ENCODE results near the gene B3GAT1.

B3GAT1 gene

DNA sequence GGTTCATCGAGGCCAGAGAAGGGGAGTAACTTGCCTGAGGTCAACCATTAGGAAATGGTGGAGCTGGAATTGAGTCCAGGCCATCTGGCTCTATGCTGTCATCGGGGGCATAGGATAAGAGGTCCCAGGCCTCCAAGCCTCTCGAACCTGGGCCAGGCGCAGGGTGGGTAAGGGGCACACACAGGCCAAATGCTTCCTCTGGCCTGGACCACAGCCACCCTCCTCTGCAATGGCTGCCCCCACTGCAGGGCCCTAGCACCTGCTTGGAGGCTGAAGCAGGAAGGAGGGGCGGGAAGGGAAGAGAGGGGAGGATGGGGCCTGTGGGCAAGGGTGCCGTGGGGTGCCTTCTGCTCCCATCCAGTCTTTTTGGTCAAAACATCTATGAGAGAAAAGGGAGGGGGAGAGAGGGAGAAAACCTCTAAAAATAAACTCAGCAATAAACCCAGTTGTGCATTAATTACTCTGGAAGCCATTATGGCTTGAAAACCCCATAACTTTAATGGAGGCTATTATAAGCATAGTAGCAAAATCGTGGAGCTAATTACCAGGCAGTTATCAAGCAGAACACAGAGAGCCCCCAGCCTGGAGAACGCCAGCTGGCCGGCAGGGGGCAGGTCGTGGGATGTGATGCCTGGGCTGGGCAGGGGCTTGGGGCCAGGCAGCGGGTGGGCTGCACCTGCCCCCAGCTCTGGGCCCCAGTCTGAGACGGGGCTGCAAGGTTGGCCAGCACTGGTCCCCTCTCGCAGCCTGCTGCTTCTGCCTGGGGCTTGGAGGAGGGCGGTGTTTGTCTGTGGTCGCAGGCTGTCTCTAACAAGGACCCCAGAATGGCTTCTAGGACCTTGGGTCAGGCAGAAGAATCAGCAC is 21.1 kb downstream of the B3GAT1 start:
- DNase-seq, result no peak

DNA sequence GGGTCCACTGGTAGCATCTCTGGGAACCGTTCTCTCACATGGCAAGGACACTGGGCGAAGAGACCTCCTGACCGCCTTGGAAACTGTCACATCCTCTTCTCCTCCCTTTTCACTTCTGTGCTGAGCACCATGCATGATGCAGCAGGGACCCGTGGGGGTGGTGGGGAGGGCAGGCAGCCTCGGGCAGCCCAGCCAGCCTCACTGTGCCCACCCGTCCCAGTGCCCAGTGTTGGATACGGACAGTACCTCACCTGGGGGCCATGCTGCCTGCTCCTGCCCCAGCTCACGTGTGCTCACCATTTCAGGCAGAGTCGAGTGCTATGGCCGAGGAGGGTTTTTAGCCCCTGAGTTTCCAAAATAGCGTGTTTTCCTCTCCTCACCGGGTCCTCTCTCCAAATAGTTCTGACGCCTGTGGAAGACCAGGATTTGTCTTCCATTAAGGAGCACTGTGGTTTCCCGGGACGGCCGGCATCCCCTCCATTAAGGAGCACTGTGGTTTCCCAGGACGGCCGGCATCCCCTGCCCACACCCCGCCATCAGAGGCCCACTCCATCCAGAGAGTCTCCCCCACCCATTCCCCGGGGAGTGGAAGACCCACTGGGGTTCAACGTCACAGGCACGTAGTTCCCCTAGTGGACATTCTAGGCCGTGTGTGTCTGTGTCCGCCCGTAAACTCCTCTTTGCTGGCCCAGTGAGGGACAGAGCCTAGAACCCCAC is 22.4 kb downstream of the B3GAT1 start:
- no peak for DNase-seq

DNA sequence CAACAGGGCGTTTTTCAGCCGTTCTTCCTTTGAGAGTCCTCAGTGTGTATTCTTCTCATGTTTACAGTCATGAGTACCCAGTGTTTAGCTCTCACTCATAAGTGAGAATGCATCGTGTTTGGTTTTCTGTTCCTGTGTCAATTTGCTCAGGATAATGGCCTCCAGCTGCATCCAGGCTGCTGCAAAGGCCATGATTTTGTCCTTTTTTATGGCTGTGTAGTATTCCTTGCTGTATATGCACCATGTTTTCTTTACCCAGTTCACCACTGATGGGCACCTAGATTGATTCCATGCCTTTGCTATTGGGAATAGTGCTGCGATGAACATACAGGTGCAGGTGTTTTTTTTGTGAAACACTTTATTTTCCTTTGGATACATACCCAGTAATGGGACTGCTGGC is 23.5 kb downstream of the B3GAT1 start:
- DNase-seq, result no peak

DNA sequence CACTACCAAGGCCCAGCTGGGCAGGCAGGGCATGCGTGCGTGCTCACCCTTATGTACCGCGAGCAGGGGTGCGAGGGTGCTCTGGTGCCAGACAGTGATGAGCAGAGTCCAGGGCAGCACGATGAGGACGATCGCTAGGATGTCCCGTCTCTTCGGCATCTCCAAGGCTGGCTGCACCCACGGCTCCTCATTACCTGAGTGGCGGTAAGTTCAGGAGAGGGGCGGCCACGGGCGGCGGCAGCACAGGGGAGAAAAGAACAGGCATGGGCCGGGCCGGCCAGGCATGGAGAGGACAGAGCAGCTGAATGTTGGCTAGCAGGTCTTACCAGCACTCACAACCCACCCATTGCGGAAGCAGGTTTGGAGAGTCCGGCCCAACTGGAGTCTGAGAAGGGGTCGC is 24.5 kb downstream of the B3GAT1 start:
- no peak for DNase-seq

DNA sequence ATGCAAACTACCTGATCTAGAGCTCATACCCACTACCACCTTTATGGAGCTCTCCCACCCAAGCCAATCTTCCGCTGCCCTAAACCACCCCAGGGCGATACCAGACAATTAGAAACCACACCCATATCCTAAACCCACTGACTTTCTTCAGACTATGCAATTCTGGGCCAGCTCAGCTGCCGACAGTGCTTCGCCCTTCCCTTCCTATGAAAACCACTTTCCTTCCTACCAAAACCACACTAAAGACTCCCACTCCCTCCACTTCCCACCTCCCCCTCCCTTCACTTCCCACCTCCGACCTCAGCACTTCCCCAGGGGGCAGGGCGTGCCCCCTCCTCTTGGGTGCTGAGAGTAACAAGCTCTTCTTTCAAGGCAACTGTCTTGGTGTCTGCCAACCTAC is 25.1 kb downstream of the B3GAT1 start:
- no peak for DNase-seq

DNA sequence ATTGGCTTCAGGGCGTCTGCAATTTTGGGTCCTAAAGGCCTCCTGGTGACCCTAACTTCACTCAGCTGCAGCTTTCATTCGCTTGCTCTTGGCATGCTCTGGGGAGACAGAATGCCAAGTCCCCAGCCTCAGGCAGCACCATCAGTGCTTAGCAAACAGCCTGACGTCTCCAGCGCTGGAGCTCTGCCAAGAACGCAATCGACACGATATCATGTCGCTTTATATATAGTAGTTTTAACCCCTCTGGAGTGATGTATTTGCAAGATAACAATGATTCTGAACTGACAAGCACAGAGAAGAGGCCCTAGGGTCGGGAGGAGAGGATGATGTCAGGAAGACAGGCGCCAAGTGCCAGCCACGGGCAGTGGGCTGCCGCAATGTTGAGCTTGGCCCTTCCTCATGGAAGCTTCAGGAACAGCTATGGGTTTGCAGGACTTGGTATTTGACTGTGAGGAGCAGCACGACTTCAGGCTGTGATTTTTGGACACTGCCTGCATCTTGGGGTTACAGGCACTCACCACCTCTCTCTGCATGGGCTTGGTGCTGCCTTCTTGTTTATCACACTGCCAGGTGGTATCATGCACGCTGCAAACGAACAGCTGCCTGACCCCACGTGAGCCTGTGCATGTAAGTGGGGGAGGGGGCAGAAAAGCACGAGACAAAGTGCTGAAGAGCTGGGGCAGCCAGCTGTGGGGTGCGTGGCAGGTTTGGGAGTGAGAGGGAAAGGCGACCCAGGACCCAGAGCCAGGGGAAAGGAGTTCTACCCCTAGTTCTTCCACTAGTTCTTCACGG is 26.1 kb downstream of the B3GAT1 start:
- DNase-seq, result no peak

DNA sequence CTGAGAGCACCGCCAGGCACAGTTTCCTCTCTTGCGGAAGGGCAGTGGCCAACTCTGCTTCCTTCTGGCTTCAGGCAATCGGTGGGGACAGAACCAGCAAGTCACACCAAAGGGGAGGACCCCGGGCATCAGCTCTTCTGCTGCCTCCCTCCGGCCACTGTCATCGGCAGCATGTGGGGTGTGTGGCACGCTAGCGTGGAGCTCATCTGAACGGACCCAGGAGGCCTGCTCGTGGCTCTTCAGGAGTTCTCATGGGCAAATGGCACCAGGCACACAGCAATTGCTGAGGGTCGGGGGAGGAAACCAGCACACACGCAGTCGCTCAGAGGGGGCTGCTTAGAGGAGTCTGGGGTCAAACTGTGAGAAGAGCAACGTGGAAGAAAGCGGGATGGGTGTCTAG is 26.9 kb downstream of the B3GAT1 start:
- no peak for DNase-seq

DNA sequence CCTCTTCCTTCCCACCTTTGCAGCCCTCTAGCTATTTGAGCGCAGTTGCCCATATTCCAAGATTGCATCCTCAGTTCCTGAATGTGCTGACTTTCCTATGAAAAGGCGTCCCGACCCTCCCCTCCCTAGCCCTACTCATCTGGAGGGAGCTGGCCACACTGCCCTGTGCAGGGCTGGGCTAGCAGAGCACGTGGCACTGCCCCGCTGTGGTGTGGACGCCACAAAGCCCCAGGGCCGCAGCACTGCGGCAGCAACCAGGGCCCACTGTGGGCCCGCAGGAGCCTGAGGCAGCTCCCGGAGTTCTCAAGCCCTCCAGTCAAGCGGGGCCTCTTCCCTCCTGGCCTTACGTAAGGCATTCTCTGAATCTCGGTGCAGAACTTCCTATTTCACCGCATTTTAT is 27.6 kb downstream of the B3GAT1 start:
- no peak for DNase-seq

DNA sequence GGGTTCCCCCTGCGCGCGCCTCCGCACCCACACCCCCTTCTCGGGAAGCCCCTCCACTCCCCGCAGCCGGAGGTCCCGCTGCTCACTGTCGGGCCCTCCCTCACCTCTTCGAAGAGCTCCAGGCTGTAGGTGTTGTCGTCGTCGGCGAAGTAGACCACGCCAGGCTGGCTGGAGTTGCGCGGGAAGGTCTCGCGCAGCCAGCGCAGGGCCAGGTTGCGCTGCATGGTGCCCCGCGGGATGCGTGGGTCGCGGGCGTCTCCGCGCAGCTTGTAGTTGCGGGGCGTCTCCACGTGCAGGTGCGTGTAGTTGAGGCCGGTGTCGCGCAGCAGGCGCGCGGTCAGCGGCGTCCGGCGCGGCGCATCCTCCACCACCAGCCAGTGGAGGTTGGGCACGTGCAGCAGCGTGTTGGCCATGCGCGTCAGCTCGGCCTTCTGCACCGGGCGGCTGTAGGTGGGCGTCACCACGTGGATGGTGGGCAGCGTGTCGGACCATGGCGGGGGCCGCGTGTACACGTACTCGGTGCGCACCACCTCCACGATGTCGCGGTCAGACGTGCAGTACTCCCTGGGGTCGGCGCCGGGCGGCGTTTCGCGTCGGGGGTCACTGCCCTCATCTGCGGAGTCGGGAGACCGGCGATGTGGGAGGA is 28.3 kb downstream of the B3GAT1 start:
- DNase-seq, result no peak

DNA sequence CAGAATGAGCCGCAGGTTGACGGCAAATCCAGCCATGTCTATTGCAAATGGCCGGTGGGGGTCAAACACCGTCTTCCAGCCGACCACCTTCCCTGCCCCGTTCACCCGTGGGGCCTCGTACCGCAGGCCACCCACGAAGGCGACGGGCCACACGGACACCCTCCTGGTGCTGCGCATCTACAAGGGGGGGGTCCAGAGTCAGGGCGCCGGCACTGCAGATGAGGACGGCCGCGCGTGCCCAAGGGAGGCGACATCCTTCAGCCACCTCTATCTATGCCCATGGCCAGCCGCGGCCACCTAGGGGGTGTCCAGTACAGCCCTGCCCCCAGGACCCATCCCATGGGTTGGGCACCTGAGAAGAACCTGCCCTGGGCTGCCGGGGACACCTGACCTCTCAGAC is 29.2 kb downstream of the B3GAT1 start:
- DNase-seq, result no peak

DNA sequence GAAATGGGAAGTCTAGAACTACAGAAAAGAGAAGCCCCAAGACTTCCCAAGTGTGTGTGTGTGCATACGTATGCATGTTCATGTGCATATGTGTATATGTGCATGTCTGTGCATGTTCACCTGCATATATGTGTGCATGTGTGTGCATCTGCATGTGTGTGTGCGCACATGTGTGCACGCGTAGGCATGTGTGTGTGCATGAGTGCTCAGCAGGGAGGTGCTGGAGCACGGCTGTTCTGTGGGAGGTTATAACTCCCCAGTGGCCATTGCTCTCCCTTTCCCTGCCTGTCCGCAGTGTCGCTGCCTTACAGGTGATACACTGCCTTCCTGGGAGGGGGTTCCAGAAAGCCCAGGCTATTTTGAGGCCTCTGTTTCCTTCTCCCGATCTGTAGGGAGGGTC is 29.8 kb downstream of the B3GAT1 start:
- DNase-seq, result no peak

DNA sequence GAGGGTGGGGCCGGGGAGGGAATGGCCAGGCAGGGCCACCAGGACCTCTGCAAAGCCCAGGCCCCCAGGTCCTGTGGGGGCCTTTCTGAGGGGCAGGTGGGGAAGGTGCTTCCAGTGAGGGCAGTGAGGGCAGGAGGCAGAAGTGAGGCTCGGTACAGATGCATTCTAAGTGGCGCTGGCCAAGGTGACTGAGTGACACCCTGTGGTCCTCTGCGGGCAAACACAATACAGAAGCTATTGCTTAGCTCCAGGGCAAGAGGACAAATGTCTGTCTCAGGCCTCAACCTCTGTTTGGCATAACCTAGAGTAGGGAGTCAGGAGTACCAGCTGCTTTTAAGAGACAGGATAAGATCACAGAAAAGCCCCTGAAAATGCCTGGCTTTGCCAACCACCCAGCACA is 31.3 kb downstream of the B3GAT1 start:
- DNase-seq, result no peak

DNA sequence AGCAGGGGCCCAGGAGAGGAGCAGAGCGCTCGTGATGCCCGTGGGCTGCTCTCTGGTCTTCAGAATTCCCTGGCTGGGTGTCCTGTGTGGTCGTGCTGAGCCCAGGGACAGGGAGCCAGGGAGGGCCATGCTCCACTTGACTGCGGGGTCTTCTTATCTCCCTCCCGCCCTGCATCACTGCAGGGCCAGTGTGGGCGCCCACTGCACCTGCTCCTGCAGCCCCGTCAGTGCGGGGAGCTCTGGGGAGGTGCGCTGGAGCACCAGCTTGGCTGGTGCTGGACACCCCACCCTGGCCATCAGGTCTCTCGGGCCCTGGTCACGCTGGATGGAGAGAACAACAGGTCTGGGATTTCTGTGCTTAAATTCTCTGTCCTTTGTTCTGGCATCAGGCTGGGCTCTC is 31.8 kb downstream of the B3GAT1 start:
- DNase-seq, result no peak

DNA sequence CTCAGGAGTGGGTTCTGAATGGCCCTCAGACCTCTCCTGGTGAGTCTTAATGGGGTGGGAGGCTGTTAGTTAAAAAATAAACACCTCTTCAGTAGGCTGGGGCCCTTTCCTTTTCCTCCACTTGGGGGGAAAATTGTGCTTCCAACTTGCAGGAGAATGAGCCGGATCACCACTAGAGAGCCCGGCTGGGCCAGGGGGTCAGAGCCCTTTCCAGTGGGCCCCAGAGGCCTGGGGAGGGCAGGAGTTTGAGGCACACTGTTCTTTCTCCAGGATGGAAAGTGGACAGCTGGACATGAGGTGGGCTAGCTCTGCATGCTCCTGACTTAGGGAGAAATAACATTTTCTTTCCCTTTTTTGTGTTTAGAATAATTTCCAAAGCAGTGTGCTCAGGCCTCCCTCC is 32.8 kb downstream of the B3GAT1 start:
- no peak for DNase-seq

DNA sequence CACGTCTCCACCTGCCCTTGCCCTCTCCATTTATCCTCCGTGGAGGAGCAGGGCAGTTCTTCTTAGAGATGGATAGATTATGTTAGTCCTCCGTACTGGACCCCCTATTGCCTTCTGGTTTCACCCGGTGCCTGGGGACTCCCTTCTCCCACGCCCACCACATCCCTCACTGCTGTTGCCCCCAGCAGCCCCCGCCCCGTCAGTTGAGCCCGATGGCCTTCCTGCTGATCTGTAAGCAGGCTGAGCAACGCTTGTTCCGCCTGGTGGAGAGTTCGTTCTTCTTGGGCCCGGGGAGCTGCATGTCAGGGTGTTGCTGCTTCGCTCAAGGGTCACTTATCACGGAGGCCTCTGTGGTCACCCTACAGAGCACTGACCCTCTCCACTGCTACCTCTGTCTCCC is 34.2 kb downstream of the B3GAT1 start:
- DNase-seq, result no peak

DNA sequence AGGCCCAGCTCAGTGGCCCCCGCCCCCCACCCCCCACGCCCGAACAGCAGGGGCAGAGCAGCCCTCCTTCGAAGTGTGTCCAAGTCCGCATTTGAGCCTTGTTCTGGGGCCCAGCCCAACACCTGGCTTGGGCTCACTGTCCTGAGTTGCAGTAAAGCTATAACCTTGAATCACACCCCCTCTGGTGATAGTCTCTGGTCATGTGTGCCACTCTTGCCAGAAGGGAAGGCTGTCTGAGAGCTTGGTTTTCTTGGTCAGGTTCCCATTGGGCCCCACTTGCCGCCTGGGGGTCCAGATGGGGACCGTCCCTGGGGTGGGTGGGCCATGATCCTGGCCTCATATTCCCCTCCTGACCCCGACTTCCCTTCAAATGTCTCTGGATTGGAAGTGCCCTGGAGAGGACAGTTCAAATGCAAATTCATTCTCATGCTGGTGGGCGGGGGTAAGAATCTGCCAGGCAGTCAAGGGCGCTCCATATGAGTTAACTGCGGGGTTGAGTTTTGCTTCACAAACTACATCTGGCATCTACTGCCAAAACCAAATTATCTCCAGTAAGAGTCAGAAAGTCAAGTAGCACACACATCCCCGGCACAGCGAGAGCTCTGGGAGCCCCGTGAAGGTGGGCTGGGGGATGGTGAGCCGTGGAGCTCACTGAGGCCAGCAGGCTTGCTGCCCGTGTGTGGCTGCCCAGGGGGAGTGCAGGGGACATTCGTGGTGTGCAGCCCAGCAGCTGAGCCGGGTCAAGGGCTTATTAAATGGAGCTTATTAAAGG is 35.7 kb downstream of the B3GAT1 start:
- no peak for DNase-seq

DNA sequence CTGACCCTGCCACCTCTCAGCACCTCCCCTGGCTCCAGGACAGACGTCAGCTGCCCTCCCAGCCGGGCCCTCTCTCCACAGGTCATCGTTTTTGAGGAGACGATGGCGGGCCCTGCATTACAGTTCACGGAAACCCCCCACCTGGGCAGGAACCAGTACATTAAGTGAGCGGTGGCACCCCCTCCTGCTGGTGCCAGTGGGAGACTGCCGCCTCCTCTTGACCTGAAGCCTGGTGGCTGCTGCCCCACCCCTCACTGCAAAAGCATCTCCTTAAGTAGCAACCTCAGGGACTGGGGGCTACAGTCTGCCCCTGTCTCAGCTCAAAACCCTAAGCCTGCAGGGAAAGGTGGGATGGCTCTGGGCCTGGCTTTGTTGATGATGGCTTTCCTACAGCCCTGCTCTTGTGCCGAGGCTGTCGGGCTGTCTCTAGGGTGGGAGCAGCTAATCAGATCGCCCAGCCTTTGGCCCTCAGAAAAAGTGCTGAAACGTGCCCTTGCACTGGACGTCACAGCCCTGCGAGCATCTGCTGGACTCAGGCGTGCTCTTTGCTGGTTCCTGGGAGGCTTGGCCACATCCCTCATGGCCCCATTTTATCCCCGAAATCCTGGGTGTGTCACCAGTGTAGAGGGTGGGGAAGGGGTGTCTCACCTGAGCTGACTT is 37.0 kb downstream of the B3GAT1 start:
- no peak for DNase-seq

DNA sequence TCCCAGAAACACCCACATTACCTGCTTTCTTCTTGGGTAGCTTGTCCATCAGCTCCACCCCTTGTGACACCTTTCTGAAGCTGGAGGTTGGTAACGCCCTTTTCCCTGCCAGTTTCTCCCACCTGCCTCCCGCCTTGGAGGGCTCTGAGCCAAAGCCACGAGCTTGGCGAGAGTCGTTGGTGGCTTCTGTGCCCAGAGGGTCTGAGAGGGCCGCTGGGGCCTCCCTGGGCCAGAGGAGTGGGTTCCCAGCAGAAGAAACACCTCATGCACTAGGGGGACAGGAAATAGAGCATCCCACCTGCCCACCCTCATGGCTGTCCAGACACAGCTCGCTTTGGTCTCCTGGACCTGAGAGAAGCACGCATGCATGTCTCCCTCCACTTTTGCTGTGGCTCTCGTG is 37.9 kb downstream of the B3GAT1 start:
- DNase-seq, result no peak

DNA sequence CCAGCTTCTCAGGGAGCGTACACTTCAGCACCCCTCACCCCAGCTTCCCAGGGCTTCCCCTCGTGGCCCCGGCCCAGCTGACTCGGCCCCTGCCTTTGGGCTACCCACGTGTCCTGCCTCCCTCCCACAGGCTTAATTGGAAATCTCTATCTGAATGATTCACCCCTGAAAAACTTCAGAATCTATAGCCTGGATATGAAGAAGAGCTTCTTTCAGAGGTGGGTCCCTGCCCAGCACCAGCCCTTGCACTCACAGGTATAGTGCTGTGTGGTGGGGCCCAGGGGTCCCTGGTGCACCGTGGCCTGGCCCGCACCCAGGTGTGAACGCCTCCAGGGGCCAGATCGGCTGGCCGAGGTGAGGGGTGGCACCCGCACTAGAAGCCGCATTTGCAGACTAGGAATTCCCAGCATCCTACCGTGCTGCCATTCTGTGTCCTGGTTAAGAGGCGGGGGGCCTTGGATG is 38.4 kb downstream of the B3GAT1 start:
- DNase-seq, result no peak

DNA sequence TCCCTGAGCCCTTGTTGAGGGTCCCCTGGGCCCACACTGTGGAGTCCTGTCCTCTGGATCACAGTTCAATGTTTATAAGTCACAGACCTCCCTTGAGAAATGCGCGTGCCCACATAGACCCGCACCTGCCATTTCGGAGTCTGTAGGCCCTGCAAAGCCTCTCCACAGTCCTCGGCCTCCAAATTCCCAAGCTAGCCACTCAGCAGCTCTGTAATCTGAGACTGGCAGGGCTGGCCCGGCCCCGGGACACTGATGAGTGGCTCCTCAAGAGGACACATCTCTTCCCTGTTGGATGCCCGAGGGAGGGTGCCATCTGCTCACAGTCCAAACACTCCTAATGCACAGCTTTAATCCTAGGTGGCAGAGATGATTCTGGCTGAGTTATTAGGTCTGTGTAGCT is 39.1 kb downstream of the B3GAT1 start:
- no peak for DNase-seq

DNA sequence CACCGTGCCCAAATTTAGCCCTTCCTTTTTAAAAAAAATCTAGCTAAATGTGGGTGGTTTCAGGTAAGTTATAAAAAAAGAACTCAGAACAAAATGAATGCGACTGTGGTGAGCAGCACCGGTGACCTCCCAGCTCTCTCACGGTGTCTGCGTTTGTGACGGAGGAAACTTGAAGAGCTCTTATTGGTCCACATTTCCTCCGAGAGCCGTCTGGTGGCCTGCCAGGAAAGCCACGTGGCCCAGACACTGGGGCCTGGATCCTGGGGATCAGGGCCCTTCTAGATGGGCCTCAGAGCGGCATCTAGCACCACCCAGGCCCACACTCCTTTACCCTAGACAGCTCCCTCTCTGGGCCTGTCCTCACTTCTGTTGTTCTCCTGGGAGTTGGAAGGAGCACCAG is 39.5 kb downstream of the B3GAT1 start:
- DNase-seq, result no peak

Data from activated T-cell treated with anti-CD3 and anti-CD28 coated beads, Interleukin-2, amount 50 U/mL, for 1 hour (primary cell).